ENCODE data around the gene KLF15. TPM values are rescaled to one million over a fixed set of nuclear protein-coding genes. Genes with fewer than 3 reads are reported as not detected.

Gene KLF15
- total and polyA plus RNA-seq, 9 of the 15 experiments (the other 6 are each of a cell fraction or from before 2014, with no cell fraction given): 0.08 to 4.8 (median 1.2) TPM

DNA sequence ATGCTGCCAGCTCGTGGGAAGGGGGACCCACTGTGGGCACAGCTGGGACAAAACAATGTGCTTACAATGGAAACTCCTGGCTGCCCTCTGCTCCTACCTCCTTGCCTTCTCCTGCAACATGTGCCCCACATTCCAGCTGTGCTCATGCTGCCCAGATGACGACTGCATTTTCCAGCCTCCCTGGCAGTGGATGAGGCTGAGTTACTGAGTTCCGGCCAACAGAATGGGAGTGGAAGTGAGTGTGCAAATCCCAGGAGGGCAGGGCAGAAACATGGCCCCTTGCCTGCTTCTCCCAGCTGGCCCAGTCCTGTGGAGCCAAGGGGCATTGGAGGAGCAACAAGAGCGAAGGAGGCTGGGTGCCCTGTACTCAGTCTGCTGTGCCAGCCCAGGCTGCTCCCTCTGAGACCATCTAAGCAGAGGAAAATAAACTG is 17.1 kb downstream of the KLF15 start:
- no peak overlapping the region for H3K27ac ChIP-seq (ENCODE audit: extremely low read depth, low read depth, low read length)
- no peaks in the 10 kb centered on the region for H3K79me2 ChIP-seq (ENCODE audit: control insufficient read depth, insufficient read depth, low read length)
- H2AFZ ChIP-seq (ENCODE audit: low read depth, low read length): no peak overlapping the region
- DNase-seq (ENCODE audit: extremely low read depth in 1 of 4, low spot score in 3 of 4): no peak
- no peaks in the 10 kb centered on the region for H3K9me3 ChIP-seq (replicated peaks; ENCODE audit: control insufficient read depth, insufficient read depth, low read depth, low read length)
- BruUV-seq (replicated peaks): no TSS peak
- 6% methylated on average over 2 of the region's 4 CpGs for WGBS (ENCODE audit: insufficient coverage, low coverage, missing lambda C conversion rate)
- ATAC-seq: no peak
- no peak overlapping the region for H3K4me2 ChIP-seq (ENCODE audit: insufficient read depth, low read length)
- H3K9ac ChIP-seq (ENCODE audit: insufficient read depth in 1 of 2, low read depth in 2 of 2, low read length in 2 of 2): no peak overlapping the region
- intact Hi-C loops (cut with micrococcal nuclease): no loop called here
- H3K4me1 ChIP-seq (replicated peaks in 1 of 2; ENCODE audit: control insufficient read depth in 2 of 2, insufficient read depth in 2 of 2, low read length in 2 of 2): peaks cover 0 to 3% of the 10 kb centered on the region in 2 experiments; a peak in 1 of 5 replicates
- ChIA-PET POLR2A (interaction anchor here (0.6 kb wide), 1 partner anchor 58 kb away, joined by 3 read pairs; no protein-coding TSS in a partner anchor), CTCF (ENCODE audit: low intra/inter-chr PET ratio) (no interaction called here)
- in situ Hi-C loops (cut with MboI): no loop called here
- TF ChIP-seq POLR2AphosphoS2 (IDR thresholded peaks at IDR 0.05; ENCODE audit: low read length): no peak
- no peaks in the 10 kb centered on the region for H3K36me3 ChIP-seq (ENCODE audit: control insufficient read depth, insufficient read depth, low read length)
- no peaks in the 10 kb centered on the region; the same call in 1 of the 2 replicates for H4K20me1 ChIP-seq (replicated peaks; ENCODE audit: control insufficient read depth, insufficient read depth, low read length)
- no peaks in the 10 kb centered on the region for H3K9me1 ChIP-seq (ENCODE audit: control insufficient read depth, insufficient read depth, low read length)
- H3K27me3 ChIP-seq (ENCODE audit: control insufficient read depth in 2 of 2, insufficient read depth in 2 of 2, low read length in 2 of 2): no peaks in the 10 kb centered on the region; a peak in 1 of 5 replicates
- H3K4me3 ChIP-seq: no peak overlapping the region
- FAIRE-seq: no peak

GRCh38 chr3:126339466-126339865 is 17.7 kb downstream of the KLF15 start:
- BruUV-seq (replicated peaks): no TSS peak
- no peaks in the 10 kb centered on the region for H3K9me3 ChIP-seq (replicated peaks; ENCODE audit: control insufficient read depth, insufficient read depth, low read depth, low read length)
- POLR2A ChIA-PET: no interaction called here
- no peaks in the 10 kb centered on the region; the same call in 1 of the 2 replicates for H4K20me1 ChIP-seq (replicated peaks; ENCODE audit: control insufficient read depth, insufficient read depth, low read length)
- peaks cover 0 to 3% of the 10 kb centered on the region in 2 experiments; a peak in 1 of 5 replicates for H3K4me1 ChIP-seq (replicated peaks in 1 of 2; ENCODE audit: control insufficient read depth in 2 of 2, insufficient read depth in 2 of 2, low read length in 2 of 2)
- H3K36me3 ChIP-seq (ENCODE audit: control insufficient read depth, insufficient read depth, low read length): no peaks in the 10 kb centered on the region
- TF ChIP-seq SETDB1 (IDR thresholded peaks at IDR 0.05; ENCODE audit: low read length): no peak
- TF ChIP-seq NR2F6 (CRISPR knock-in tag; IDR thresholded peaks at IDR 0.05): no peak
- no peak for TF ChIP-seq ELF1 (tag; IDR thresholded peaks at IDR 0.05)
- TF ChIP-seq ZNF668 (CRISPR knock-in tag; IDR thresholded peaks at IDR 0.05): no peak
- no peak for TF ChIP-seq CTBP1 (IDR thresholded peaks at IDR 0.05; ENCODE audit: borderline replicate concordance)
- TF ChIP-seq STAG1 (CRISPR knock-in tag; IDR thresholded peaks at IDR 0.05; ENCODE audit: borderline replicate concordance): no peak
- no peak for TF ChIP-seq GTF2E2 (tag; IDR thresholded peaks at IDR 0.05)
- TF ChIP-seq FOXA1 (IDR thresholded peaks at IDR 0.05; ENCODE audit: borderline replicate concordance): no peak
- TF ChIP-seq ARHGAP35 (IDR thresholded peaks at IDR 0.05; ENCODE audit: partially characterized antibody): no peak
- TF ChIP-seq ZFX (CRISPR knock-in tag; IDR thresholded peaks at IDR 0.05): no peak
- no peak for TF ChIP-seq ZNF830 (CRISPR knock-in tag; IDR thresholded peaks at IDR 0.05)
- TF ChIP-seq NFE2L1 (tag; IDR thresholded peaks at IDR 0.05; ENCODE audit: borderline replicate concordance, low read depth): no peak
- no peak for TF ChIP-seq FOS (IDR thresholded peaks at IDR 0.05; ENCODE audit: extremely low read depth, insufficient read length)
- TF ChIP-seq HDGF (IDR thresholded peaks at IDR 0.05): no peak
- H2AFZ ChIP-seq (ENCODE audit: low read depth, low read length): no peak overlapping the region
- FAIRE-seq (no peak), DNase-seq (ENCODE audit: extremely low read depth in 1 of 4, low spot score in 3 of 4) (no peak), ATAC-seq (no peak)
- no peak overlapping the region for H3K9ac ChIP-seq (ENCODE audit: insufficient read depth in 1 of 2, low read depth in 2 of 2, low read length in 2 of 2)
- H3K9me1 ChIP-seq (ENCODE audit: control insufficient read depth, insufficient read depth, low read length): no peaks in the 10 kb centered on the region
- no peaks in the 10 kb centered on the region; a peak in 1 of 5 replicates for H3K27me3 ChIP-seq (ENCODE audit: control insufficient read depth in 2 of 2, insufficient read depth in 2 of 2, low read length in 2 of 2)
- no peak overlapping the region for H3K4me3 ChIP-seq
- 3% methylated on average over 4 of the region's 4 CpGs for WGBS (ENCODE audit: insufficient coverage, low coverage, missing lambda C conversion rate)
- no peak overlapping the region for H3K27ac ChIP-seq (ENCODE audit: extremely low read depth, low read depth, low read length)
- no peaks in the 10 kb centered on the region for H3K79me2 ChIP-seq (ENCODE audit: control insufficient read depth, insufficient read depth, low read length)
- no peak overlapping the region for H3K4me2 ChIP-seq (ENCODE audit: insufficient read depth, low read length)
- in situ Hi-C loops (cut with MboI): no loop called here
- CTCF ChIA-PET (ENCODE audit: low intra/inter-chr PET ratio): no interaction called here
- intact Hi-C loops (cut with micrococcal nuclease): no loop called here
